ENCODE measurements around the gene OR2T6. TPM values are rescaled to one million over a fixed set of nuclear protein-coding genes. Genes with fewer than 3 reads are reported as not detected.

The OR2T6 gene, protein sequence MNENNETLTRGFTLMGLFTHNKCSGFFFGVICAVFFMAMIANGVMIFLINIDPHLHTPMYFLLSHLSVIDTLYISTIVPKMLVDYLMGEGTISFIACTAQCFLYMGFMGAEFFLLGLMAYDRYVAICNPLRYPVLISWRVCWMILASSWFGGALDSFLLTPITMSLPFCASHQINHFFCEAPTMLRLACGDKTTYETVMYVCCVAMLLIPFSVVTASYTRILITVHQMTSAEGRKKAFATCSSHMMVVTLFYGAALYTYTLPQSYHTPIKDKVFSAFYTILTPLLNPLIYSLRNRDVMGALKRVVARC
- not detected in 2 replicates for polyA plus RNA-seq (2011; rRNA removed)
- not detected in 2 replicates for polyA minus RNA-seq (2011; rRNA and poly(A)+ RNA removed)

DNA sequence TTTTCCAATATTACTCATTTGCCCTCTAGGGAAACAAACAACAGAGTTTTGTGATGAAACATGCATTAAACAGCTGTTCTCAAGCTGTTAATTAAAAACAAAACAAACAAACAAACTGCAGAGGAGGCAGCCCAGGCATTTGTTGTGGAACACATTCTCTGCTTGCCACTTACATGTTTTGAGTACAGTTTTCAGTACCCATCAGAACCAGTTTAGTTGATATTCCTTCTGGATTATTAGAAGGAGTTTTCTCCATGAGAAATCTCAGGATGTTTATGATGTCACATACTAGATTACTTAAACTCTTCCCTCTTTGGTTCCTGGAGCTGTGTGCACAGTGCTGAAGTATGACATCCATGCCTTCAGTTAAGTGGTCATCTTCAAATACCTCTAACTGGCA is at the start of gene OR2T6:
Gene OR2T6, plus strand, starts transcription at position 301 of the 400 bp plus-strand sequence. CDS start 11,863 bp downstream, outside the sequence.
- TF ChIP-seq CTCF (IDR thresholded peaks at IDR 0.05; ENCODE audit: low read depth, low read length) = no peak
- ChIA-PET CTCF (no interaction called here), POLR2A (no interaction called here)
- peaks cover 19% of the 10 kb centered on the region; the same call in 1 of the 2 replicates for H3K9me3 ChIP-seq (ENCODE audit: control insufficient read depth, insufficient read depth, low read length)
- no peaks in the 10 kb centered on the region for H3K27me3 ChIP-seq (ENCODE audit: control insufficient read depth, insufficient read depth, low read length)
- DNase-seq (ENCODE audit: low read depth, low spot score) = no peak
- H3K27ac ChIP-seq (ENCODE audit: low read depth, low read length) = no peak within 1 kb of the TSS
- no peak within 1 kb of the TSS for H3K4me3 ChIP-seq (ENCODE audit: low read depth, low read length)

GRCh38 chr1:248343451-248343850 is 32.1 kb upstream of the OR2T6 start:
- POLR2A ChIA-PET = no interaction called here
- no peak for TF ChIP-seq CTCF (IDR thresholded peaks at IDR 0.05; ENCODE audit: low read depth, low read length)
- no peaks in the 10 kb centered on the region for H3K27me3 ChIP-seq (ENCODE audit: control insufficient read depth, insufficient read depth, low read length)
- H3K27ac ChIP-seq (ENCODE audit: low read depth, low read length) = no peak overlapping the region
- no peak overlapping the region for H3K4me3 ChIP-seq (ENCODE audit: low read depth, low read length)
- CTCF ChIA-PET = no interaction called here
- DNase-seq (ENCODE audit: low read depth, low spot score) = no peak
- peaks cover 7% of the 10 kb centered on the region for H3K9me3 ChIP-seq (ENCODE audit: control insufficient read depth, insufficient read depth, low read length)

GRCh38 chr1:248348475-248348874 is 27.1 kb upstream of the OR2T6 start, which contains the start of gene OR14C36:
Gene OR14C36, plus strand, starts transcription at chr1:248348775. Its CDS starts 0 bp downstream, at chr1:248348775.
- Histone ChIP-seq H3K4me3 (ENCODE audit: low read depth, low read length) (no peak within 1 kb of the TSS), H3K9me3 (ENCODE audit: control insufficient read depth, insufficient read depth, low read length) (peaks cover 8% of the 10 kb centered on the region; the same call in 1 of the 2 replicates), H3K27ac (ENCODE audit: low read depth, low read length) (no peak within 1 kb of the TSS), H3K27me3 (ENCODE audit: control insufficient read depth, insufficient read depth, low read length) (no peaks in the 10 kb centered on the region)
- ChIA-PET CTCF (no interaction called here), POLR2A (no interaction called here)
- no peak for DNase-seq (ENCODE audit: low read depth, low spot score)
- no peak for TF ChIP-seq CTCF (IDR thresholded peaks at IDR 0.05; ENCODE audit: low read depth, low read length)

DNA sequence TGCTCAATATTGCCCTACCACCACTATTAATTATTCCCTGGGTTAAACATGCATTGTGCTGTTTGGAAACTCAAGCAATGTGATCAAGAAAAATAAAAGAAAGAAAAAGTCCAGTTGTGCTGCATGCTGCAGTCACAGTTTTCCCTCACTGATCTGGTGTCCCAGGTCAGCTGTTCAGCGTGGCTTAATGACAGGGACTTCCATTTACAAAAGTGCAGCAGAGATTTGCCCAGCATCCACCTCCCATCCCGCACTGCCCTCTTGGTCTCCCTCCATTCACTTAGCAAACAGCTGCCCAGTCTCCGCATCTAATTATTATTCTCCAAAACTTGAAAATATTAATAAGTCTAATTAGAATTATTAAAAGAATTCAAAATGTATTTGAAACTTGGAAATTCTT is 16.1 kb upstream of the OR2T6 start:
- POLR2A ChIA-PET = no interaction called here
- TF ChIP-seq CTCF (IDR thresholded peaks at IDR 0.05; ENCODE audit: low read depth, low read length) = no peak
- H3K4me3 ChIP-seq (ENCODE audit: low read depth, low read length) = no peak overlapping the region
- peaks cover 16% of the 10 kb centered on the region; the same call in 1 of the 2 replicates for H3K9me3 ChIP-seq (ENCODE audit: control insufficient read depth, insufficient read depth, low read length)
- no peak overlapping the region for H3K27ac ChIP-seq (ENCODE audit: low read depth, low read length)
- CTCF ChIA-PET = no interaction called here
- DNase-seq (ENCODE audit: low read depth, low spot score) = no peak
- no peaks in the 10 kb centered on the region for H3K27me3 ChIP-seq (ENCODE audit: control insufficient read depth, insufficient read depth, low read length)

DNA sequence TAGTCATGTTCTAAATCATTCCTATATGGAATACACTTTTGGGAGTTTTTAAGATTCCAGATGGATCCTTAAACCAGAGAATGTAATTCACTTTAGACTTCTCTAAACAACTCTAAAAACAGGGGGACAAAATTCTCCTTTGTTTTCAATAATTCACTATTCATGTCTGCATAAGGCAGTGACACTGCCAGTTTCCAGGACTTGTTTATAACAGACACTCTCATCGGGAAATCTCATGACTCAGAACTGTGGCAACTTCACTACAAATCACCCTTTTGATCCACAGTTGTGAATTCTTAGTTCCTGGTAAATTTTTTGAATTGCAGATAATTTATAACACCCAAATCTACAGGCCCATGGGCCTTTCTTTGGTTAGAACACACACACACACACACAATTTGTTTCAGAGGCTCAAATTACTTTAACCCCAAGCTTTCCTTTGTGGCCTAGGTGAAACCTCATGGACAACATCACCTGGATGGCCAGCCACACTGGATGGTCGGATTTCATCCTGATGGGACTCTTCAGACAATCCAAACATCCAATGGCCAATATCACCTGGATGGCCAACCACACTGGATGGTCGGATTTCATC is 14.3 kb upstream of the OR2T6 start, which contains the start of gene OR2T4:
Gene OR2T4, plus strand, starts transcription at position 545 of the 595 bp plus-strand sequence. Its CDS starts 0 bp downstream, at position 545.
- Histone ChIP-seq H3K27me3 (ENCODE audit: control insufficient read depth, insufficient read depth, low read length) (no peaks in the 10 kb centered on the region), H3K27ac (ENCODE audit: low read depth, low read length) (no peak within 1 kb of the TSS), H3K4me3 (ENCODE audit: low read depth, low read length) (no peak within 1 kb of the TSS), H3K9me3 (ENCODE audit: control insufficient read depth, insufficient read depth, low read length) (peaks cover 16% of the 10 kb centered on the region; the same call in 1 of the 2 replicates)
- POLR2A ChIA-PET = no interaction called here
- no peak for TF ChIP-seq CTCF (IDR thresholded peaks at IDR 0.05; ENCODE audit: low read depth, low read length)
- DNase-seq (ENCODE audit: low read depth, low spot score) = no peak
- CTCF ChIA-PET = no interaction called here

Data from AG04450 (cell line).